ENCODE measurements around the gene ESD.

DNA sequence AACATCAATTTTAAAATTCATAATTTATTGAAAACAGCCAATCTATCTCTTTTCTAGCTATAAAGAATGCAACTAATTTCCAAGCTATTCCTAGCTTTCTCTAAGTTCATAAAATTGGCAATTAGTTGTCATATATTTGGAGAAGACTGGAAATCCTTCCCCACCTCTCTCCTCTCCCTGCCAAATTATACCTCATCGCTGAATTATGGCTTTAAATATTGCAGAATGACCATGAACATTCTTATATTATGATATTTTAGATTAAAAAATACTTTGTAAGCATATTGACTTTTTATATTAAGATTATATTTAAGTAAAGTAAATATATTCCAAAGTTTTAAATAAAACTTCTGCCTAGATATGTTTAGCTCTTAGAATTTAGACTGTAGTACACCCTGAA lies 58.2 kb downstream of the ESD start:
- TF ChIP-seq TAF1 (IDR thresholded peaks at IDR 0.05; ENCODE audit: borderline replicate concordance, insufficient read depth, low read length) (no peak), POLR2AphosphoS5 (IDR thresholded peaks at IDR 0.05; ENCODE audit: low read depth, low read length) (no peak), SIN3A (IDR thresholded peaks at IDR 0.05; ENCODE audit: borderline replicate concordance, insufficient read depth, low read length) (no peak), FOXP2 (optimal IDR thresholded peaks at IDR 0.05; ENCODE audit: borderline replicate concordance, extremely low read depth, extremely low read length, insufficient read depth) (no peak)
- TF ChIP-seq, protein P1, sequence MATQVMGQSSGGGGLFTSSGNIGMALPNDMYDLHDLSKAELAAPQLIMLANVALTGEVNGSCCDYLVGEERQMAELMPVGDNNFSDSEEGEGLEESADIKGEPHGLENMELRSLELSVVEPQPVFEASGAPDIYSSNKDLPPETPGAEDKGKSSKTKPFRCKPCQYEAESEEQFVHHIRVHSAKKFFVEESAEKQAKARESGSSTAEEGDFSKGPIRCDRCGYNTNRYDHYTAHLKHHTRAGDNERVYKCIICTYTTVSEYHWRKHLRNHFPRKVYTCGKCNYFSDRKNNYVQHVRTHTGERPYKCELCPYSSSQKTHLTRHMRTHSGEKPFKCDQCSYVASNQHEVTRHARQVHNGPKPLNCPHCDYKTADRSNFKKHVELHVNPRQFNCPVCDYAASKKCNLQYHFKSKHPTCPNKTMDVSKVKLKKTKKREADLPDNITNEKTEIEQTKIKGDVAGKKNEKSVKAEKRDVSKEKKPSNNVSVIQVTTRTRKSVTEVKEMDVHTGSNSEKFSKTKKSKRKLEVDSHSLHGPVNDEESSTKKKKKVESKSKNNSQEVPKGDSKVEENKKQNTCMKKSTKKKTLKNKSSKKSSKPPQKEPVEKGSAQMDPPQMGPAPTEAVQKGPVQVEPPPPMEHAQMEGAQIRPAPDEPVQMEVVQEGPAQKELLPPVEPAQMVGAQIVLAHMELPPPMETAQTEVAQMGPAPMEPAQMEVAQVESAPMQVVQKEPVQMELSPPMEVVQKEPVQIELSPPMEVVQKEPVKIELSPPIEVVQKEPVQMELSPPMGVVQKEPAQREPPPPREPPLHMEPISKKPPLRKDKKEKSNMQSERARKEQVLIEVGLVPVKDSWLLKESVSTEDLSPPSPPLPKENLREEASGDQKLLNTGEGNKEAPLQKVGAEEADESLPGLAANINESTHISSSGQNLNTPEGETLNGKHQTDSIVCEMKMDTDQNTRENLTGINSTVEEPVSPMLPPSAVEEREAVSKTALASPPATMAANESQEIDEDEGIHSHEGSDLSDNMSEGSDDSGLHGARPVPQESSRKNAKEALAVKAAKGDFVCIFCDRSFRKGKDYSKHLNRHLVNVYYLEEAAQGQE (IDR thresholded peaks at IDR 0.05; ENCODE audit: insufficient read depth in 1 of 2, low read depth in 2 of 2, low read length in 2 of 2): no peak

All from PFSK-1 (cell line).